Activated CD4-positive, alpha-beta T cell treated with anti-CD3 and anti-CD28 coated beads, Interleukin-10, Interleukin-2, amounts not matched to agents 100 ng/mL and 50 ng/mL, durations not matched to agents 16 hours and 8 hours (primary cell): ENCODE data around the gene PLVAP.
A peak's percentile ranks its signal among the peaks of the same experiment; 100 is the strongest.

Source experiments
- DNase-seq: peaks from one replicate; pipeline ENCODE4 v3.0.0-alpha.2; 2020

Gene PLVAP

GRCh38 chr19:17357078-17357666, 20.0 kb downstream of the PLVAP start:
- DNase-seq = no peak

- DNase-seq = no peak
These were observed 23.8 kb downstream of the PLVAP start for GRCh38 chr19:17353386-17353785.

- no peak for DNase-seq
These were observed 24.4 kb downstream of the PLVAP start for GRCh38 chr19:17352608-17353280.

- DNase-seq = no peak
These were observed 25.2 kb downstream of the PLVAP start for GRCh38 chr19:17351815-17352435.

GRCh38 chr19:17348700-17349099, 28.4 kb downstream of the PLVAP start:
- no peak for DNase-seq

- no peak for DNase-seq
These were observed 29.3 kb downstream of the PLVAP start for GRCh38 chr19:17347877-17348276.

GRCh38 chr19:17347361-17347760, 29.8 kb downstream of the PLVAP start:
- no peak for DNase-seq

GRCh38 chr19:17346109-17346671, 31.0 kb downstream of the PLVAP start:
- DNase-seq = peak; percentile 85

GRCh38 chr19:17341845-17342244, 35.3 kb downstream of the PLVAP start:
- DNase-seq = no peak

GRCh38 chr19:17341386-17341785, 35.8 kb downstream of the PLVAP start:
- DNase-seq = no peak

GRCh38 chr19:17340871-17341357, 36.2 kb downstream of the PLVAP start:
- no peak for DNase-seq

GRCh38 chr19:17340302-17340870, 36.8 kb downstream of the PLVAP start:
- DNase-seq = no peak

- peak; percentile 63 for DNase-seq
These were observed 37.9 kb downstream of the PLVAP start for GRCh38 chr19:17339088-17339741.

GRCh38 chr19:17338433-17339078, 38.6 kb downstream of the PLVAP start:
- no peak for DNase-seq

- DNase-seq = peak; percentile 64
These were observed 39.3 kb downstream of the PLVAP start for GRCh38 chr19:17337675-17338432.

- peak; percentile 99 for DNase-seq
These were observed 40.1 kb downstream of the PLVAP start, which contains the start of gene GTPBP3 for GRCh38 chr19:17336872-17337674. Gene GTPBP3 (plus strand): TSS chr19:17337553. CDS start chr19:17337612, 59 bp downstream.

GRCh38 chr19:17335575-17335974, 41.6 kb downstream of the PLVAP start:
- no peak for DNase-seq

- peak; percentile 95 for DNase-seq
These were observed 42.4 kb downstream of the PLVAP start, which contains the start of gene ANO8 for GRCh38 chr19:17334414-17335409. Gene ANO8 (minus strand): TSS chr19:17334855. CDS start chr19:17334670, 185 bp downstream.
